PC-9 (cell line): Measurements from ENCODE around the gene CTU2.

Experiments used
- EZH2 ChIP-seq: fragments of 200-600 bp; sonication (generic); IDR thresholded peaks from 2 replicates; pipeline ENCODE4 v1.8.0; 2017; ENCODE audit warnings: antibody characterized with exemption, low read depth
- TF ChIP-seq, protein P1 (sequence below): fragments of 200-600 bp; sonication (generic); conservative IDR thresholded peaks from 2 replicates; pipeline ENCODE4 v1.6.1; 2017; ENCODE audit warnings: mixed run types, antibody characterized with exemption, mild to moderate bottlenecking, moderate library complexity

DNA sequence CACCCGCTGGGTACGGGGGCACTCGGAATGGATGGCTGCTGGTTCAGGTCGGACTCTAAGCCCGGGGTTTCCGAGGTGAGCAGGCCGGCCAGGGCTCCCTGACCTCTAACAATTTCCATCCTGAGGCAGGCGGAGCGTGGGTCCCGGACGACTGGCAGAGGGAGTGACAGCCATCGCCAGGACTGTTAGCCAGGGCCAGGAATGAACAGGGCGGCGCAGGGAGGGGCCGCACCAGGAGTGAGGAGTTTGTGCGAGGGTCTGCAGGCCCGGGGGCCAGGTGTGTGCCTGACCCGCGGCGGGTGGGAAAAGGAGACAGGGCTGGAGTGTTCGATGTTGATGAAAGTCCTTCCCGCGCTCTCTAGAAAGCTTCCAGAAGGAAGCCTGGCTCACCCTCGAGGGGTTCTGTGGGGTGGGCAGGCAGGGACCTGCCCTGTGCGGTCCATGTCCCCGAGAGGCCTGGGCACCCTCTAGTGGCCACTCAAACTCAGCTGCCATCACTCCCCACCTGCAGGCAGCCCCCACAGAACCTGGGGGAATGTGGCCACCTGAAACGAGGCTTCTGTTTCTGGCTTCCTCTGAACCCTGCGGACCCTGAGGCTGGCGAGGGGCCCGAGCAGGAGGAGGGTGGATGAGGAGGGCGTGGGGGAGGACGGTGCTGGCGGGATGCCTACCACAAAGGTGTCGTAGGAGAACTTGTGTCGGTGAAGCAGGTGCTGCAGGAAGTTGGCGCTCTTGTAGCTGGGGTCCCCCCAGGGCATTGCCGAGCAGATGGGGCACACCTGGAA is 8.3 kb upstream of the CTU2 start:
- TF ChIP-seq, protein P1, sequence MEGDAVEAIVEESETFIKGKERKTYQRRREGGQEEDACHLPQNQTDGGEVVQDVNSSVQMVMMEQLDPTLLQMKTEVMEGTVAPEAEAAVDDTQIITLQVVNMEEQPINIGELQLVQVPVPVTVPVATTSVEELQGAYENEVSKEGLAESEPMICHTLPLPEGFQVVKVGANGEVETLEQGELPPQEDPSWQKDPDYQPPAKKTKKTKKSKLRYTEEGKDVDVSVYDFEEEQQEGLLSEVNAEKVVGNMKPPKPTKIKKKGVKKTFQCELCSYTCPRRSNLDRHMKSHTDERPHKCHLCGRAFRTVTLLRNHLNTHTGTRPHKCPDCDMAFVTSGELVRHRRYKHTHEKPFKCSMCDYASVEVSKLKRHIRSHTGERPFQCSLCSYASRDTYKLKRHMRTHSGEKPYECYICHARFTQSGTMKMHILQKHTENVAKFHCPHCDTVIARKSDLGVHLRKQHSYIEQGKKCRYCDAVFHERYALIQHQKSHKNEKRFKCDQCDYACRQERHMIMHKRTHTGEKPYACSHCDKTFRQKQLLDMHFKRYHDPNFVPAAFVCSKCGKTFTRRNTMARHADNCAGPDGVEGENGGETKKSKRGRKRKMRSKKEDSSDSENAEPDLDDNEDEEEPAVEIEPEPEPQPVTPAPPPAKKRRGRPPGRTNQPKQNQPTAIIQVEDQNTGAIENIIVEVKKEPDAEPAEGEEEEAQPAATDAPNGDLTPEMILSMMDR, result peak; percentile 51; the same call in 1 of the 2 replicates
- no peak for TF ChIP-seq EZH2
